Activated CD8-positive, alpha-beta T cell treated with anti-CD3 and anti-CD28 coated beads for 36 hours (primary cell): Measurements from ENCODE around the gene TGFBR1. TPM values are rescaled to one million over a fixed set of nuclear protein-coding genes. Genes with fewer than 3 reads are reported as not detected.

ENCODE experiments used
- ATAC-seq: fragments of 200-7000 bp; cut with Tn5 transposase; one replicate; pipeline ENCODE4 v1.10.0; 2021; ENCODE audit warnings: mild to moderate bottlenecking, moderate library complexity
- CTCF ChIA-PET: fragments of 350-600 bp; sonication (Branson Sonifier 250); formaldehyde crosslinking; loops from one replicate; lab custom pipeline; 2021; ENCODE audit warnings: antibody characterized with exemption; lab: Charles Lee
- POLR2A ChIA-PET: fragments of 350-600 bp; sonication (Branson Sonifier 250); formaldehyde crosslinking; loops from one replicate; lab custom pipeline; 2021; ENCODE audit warnings: antibody characterized with exemption; lab: Charles Lee
- DNase-seq: peaks from one replicate; pipeline ENCODE4 v3.0.0-alpha.2; 2020
- H3K27ac Mint-ChIP-seq: one replicate; pipeline ENCODE4 v1.8.0; 2021; ENCODE audit warnings: mild to moderate bottlenecking, mixed read lengths
- H3K27me3 Mint-ChIP-seq: one replicate; pipeline ENCODE4 v1.8.0; 2021; ENCODE audit warnings: mixed read lengths
- H3K36me3 Mint-ChIP-seq: one replicate; pipeline ENCODE4 v1.8.0; 2021; ENCODE audit warnings: low read depth, mixed read lengths
- H3K4me1 Mint-ChIP-seq: one replicate; pipeline ENCODE4 v1.8.0; 2021; ENCODE audit warnings: low read depth, mixed read lengths
- H3K4me3 Mint-ChIP-seq: one replicate; pipeline ENCODE4 v1.8.0; 2021; ENCODE audit warnings: mild to moderate bottlenecking, moderate library complexity, mixed read lengths
- H3K9me3 Mint-ChIP-seq: one replicate; pipeline ENCODE4 v1.8.0; 2021; ENCODE audit warnings: mixed read lengths
- intact Hi-C: fragments of 100-400 bp; cut with micrococcal nuclease; formaldehyde crosslinking; loops from one replicate; pipeline ENCODE4 v1.10.0; 2022
- total RNA-seq, 2 experiments: library from RNA; stranded (reverse); gene quantifications; one replicate each; pipeline ENCODE4 v1.2.3, GENCODE V29; 2021
- TF ChIP-seq, protein P1 (sequence below): fragments of 200-600 bp; IDR thresholded peaks from one replicate; pipeline ENCODE4 v1.8.0; 2022; ENCODE audit warnings: antibody characterized with exemption, mild to moderate bottlenecking

TGFBR1 gene
- total RNA-seq, 2 experiments from 2014 or later = 34.3 to 36.5 TPM

DNA sequence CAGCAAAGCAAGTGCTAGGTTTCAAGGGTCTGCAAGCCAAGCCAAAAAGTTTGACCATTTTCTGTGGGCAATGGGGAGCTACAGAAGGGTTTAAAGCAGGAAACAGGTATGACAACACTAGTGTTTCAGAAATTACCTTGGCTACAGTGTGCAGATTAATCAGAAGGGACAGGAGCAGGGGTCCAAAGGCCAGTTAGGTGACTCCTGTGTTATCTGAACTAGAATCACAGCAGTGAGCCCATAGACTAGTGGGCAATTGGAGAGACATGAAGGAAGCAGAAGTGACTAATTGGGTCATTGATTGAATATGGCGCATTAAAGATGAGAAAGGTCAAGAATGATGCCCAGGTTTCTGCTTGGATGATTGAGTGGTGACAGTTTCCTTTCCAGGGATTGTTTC lies 41.4 kb upstream of the TGFBR1 start:
- Mint-ChIP-seq H3K4me3 (no peak overlapping the region), H3K27ac (no peak overlapping the region), H3K27me3 (peaks cover 2% of the 10 kb centered on the region), H3K36me3 (no peaks in the 10 kb centered on the region), H3K9me3 (no peaks in the 10 kb centered on the region), H3K4me1 (peaks cover 31% of the 10 kb centered on the region)
- TF ChIP-seq, protein P1, sequence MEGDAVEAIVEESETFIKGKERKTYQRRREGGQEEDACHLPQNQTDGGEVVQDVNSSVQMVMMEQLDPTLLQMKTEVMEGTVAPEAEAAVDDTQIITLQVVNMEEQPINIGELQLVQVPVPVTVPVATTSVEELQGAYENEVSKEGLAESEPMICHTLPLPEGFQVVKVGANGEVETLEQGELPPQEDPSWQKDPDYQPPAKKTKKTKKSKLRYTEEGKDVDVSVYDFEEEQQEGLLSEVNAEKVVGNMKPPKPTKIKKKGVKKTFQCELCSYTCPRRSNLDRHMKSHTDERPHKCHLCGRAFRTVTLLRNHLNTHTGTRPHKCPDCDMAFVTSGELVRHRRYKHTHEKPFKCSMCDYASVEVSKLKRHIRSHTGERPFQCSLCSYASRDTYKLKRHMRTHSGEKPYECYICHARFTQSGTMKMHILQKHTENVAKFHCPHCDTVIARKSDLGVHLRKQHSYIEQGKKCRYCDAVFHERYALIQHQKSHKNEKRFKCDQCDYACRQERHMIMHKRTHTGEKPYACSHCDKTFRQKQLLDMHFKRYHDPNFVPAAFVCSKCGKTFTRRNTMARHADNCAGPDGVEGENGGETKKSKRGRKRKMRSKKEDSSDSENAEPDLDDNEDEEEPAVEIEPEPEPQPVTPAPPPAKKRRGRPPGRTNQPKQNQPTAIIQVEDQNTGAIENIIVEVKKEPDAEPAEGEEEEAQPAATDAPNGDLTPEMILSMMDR = no peak
- DNase-seq (no peak), ATAC-seq (no peak)
- POLR2A ChIA-PET = no interaction called here
- intact Hi-C loops = no loop called here
- CTCF ChIA-PET = no interaction called here

DNA sequence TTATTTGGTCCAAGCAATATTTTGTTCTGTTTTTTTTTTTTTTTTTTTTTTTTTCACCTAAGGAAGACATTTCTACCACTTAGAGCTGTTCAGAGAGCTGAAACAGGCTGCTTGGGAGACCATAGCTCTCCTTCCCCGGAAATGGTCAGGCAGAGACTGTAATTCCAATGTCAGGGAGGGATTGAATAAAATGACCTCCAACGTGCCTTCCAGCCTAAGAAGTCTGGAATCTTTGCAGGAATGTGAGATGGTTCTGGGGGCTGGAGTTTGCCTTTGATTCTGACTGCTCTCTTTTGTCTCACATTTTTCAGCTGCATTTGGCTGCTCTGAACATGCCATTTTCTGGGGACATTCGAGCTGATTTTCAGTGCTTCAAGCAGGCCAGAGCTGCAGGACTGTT lies 38.3 kb upstream of the TGFBR1 start:
- intact Hi-C loops = no loop called here
- ChIA-PET CTCF (interaction anchor here (0.9 kb wide), 1 partner anchor 8 kb away, joined by 3 read pairs; no protein-coding TSS in a partner anchor), POLR2A (interaction anchor here (0.7 kb wide), 1 partner anchor 130 kb away, joined by 3 read pairs; no protein-coding TSS in a partner anchor)
- TF ChIP-seq, protein P1 = no peak
- no peak overlapping the region for H3K27ac Mint-ChIP-seq
- no peak for DNase-seq
- no peaks in the 10 kb centered on the region for H3K9me3 Mint-ChIP-seq
- H3K4me1 Mint-ChIP-seq = peaks cover 36% of the 10 kb centered on the region
- H3K36me3 Mint-ChIP-seq = no peaks in the 10 kb centered on the region
- no peak overlapping the region for H3K4me3 Mint-ChIP-seq
- peaks cover 2% of the 10 kb centered on the region for H3K27me3 Mint-ChIP-seq
- no peak for ATAC-seq

DNA sequence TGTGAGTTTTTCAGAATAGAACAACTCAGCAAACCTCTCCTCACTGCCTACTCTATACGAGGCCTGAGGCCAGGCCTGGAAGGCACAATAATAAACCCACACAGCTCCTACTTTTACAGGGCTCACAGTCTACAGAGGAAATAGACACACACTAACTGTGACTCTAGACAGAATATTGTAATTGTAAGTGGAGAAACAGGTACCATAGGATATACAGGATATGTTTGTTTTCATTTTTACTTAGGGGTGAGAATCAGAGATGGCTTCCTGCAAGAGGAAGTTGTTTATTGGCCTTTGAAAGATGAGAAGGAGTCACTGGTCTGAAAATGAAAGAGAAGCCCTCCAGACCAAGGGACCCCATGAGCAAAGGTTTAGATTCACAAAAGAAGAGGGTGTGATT lies 35.8 kb upstream of the TGFBR1 start:
- CTCF ChIA-PET = interaction anchor here (1.0 to 1.8 kb wide), 2 partner anchors 9 to 55 kb away, joined by 4 to 6 read pairs; no protein-coding TSS in a partner anchor
- H3K27me3 Mint-ChIP-seq = no peaks in the 10 kb centered on the region
- intact Hi-C loops = no loop called here
- H3K4me1 Mint-ChIP-seq = peaks cover 37% of the 10 kb centered on the region
- no peaks in the 10 kb centered on the region for H3K36me3 Mint-ChIP-seq
- no peaks in the 10 kb centered on the region for H3K9me3 Mint-ChIP-seq
- DNase-seq (no peak), ATAC-seq (peak; percentile 46)
- no peak overlapping the region for H3K4me3 Mint-ChIP-seq
- peak overlapping the region; percentile 71 for H3K27ac Mint-ChIP-seq
- TF ChIP-seq, protein P1 = no peak
- POLR2A ChIA-PET = interaction anchor here (1.1 to 1.6 kb wide), 2 partner anchors 11 to 45 kb away, joined by 3 to 8 read pairs; no protein-coding TSS in a partner anchor

DNA sequence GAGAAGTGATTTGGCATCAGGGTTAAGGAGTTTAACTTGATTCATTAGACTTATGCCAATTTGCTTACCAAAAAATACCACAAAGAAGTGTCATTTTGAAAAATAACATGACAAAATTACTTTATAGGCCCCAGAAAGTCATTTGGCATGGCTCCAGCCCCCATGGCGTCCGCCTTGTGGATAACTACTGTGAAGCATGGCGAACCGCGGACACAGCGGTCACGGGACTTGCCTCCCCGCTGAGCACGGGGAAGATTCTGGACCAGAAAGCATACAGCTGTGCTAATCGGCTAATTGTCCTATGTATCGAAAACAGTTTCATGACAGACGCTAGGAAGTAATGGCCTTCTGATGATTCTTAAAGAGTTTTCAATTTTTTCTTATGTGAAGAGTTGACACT lies 35.4 kb upstream of the TGFBR1 start:
- peaks cover 37% of the 10 kb centered on the region for H3K4me1 Mint-ChIP-seq
- intact Hi-C loops = no loop called here
- ATAC-seq (no peak), DNase-seq (no peak)
- ChIA-PET CTCF (interaction anchor here (1.0 to 1.8 kb wide), 2 partner anchors 10 to 56 kb away, joined by 4 to 6 read pairs; no protein-coding TSS in a partner anchor), POLR2A (interaction anchor here (1.1 to 1.6 kb wide), 2 partner anchors 11 to 45 kb away, joined by 3 to 8 read pairs; no protein-coding TSS in a partner anchor)
- no peak overlapping the region for H3K4me3 Mint-ChIP-seq
- H3K27ac Mint-ChIP-seq = peak overlapping the region; percentile 71
- H3K9me3 Mint-ChIP-seq = no peaks in the 10 kb centered on the region
- H3K36me3 Mint-ChIP-seq = no peaks in the 10 kb centered on the region
- TF ChIP-seq, protein P1 = no peak
- H3K27me3 Mint-ChIP-seq = no peaks in the 10 kb centered on the region

DNA sequence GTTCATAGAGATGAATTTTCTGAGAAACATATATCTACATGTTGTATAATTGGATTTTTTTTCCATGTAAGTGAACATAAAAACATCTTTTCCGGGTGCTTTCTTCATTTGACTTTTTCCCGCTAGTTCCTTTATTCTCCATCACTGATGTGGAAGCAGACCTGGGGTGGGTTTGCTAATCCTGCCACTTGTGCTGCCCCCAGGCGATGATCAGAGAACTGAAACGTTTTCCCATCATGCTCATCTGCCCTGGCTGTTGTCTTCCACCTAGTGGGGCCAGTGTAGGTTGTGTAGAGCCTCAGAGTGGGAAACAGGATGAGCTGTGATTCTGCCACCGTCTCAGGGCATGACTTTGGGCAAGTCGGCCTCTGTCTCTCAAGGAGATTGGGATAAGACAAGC lies 34.2 kb upstream of the TGFBR1 start:
- TF ChIP-seq, protein P1 = no peak
- Mint-ChIP-seq H3K36me3 (no peaks in the 10 kb centered on the region), H3K4me1 (peaks cover 44% of the 10 kb centered on the region), H3K9me3 (no peaks in the 10 kb centered on the region), H3K4me3 (no peak overlapping the region), H3K27me3 (no peaks in the 10 kb centered on the region), H3K27ac (no peak overlapping the region)
- ATAC-seq = no peak
- POLR2A ChIA-PET = interaction anchor here (0.8 to 1.5 kb wide), 2 partner anchors 11 to 23 kb away, joined by 3 to 4 read pairs; no protein-coding TSS in a partner anchor
- DNase-seq = no peak
- intact Hi-C loops = no loop called here
- CTCF ChIA-PET = interaction anchor here (0.7 kb wide), 1 partner anchor 65 kb away, joined by 3 read pairs; no protein-coding TSS in a partner anchor
